Kidney epithelial cell (primary cell): Measurements from ENCODE around the gene AOC2. TPM values are rescaled to one million over a fixed set of nuclear protein-coding genes. Genes with fewer than 3 reads are reported as not detected.
"Not testable (repeated sequence)": the region's sequence is repeated elsewhere in the genome, so short reads cannot be mapped to it uniquely, and the experiment has no call there.

Experiments used
- DNase-seq: peaks from one replicate; pipeline ENCODE4 v3.0.0-alpha.2; 2010; ENCODE audit warnings: low read depth
- H3K27me3 ChIP-seq: 2 replicates; pipeline ENCODE4 v1.6.0; 2011; ENCODE audit warnings: low read length; ENCODE audit not compliant: control insufficient read depth, insufficient read depth
- H3K36me3 ChIP-seq: 2 replicates; pipeline ENCODE4 v1.5.1; 2011; ENCODE audit warnings: low read length; ENCODE audit not compliant: control insufficient read depth, insufficient read depth
- H3K4me3 ChIP-seq: 2 replicates; pipeline ENCODE4 v1.5.1; 2011; ENCODE audit warnings: low read depth, mild to moderate bottlenecking, control low read depth, low read length
- CTCF ChIP-seq: IDR thresholded peaks from 2 replicates; pipeline ENCODE4 v1.5.1; 2011; ENCODE audit warnings: mild to moderate bottlenecking, moderate library complexity, low read length, control low read depth, inconsistent platforms; ENCODE audit not compliant: insufficient read depth, poor library complexity, severe bottlenecking
- total RNA-seq: library from RNA; depleted of rRNA; stranded (reverse); fragments of >200 nt; gene quantifications from 2 replicates; pipeline ENCODE4 v1.2.3, GENCODE V29; 2015

The AOC2 gene
- total RNA-seq, 1 donor from 2014 or later, result 3.7 TPM

- Histone ChIP-seq H3K27me3 (peaks cover 2% of the 10 kb centered on the region), H3K36me3 (no peaks in the 10 kb centered on the region), H3K4me3 (no peak overlapping the region)
- DNase-seq, result no peak
- no peak for TF ChIP-seq CTCF
These were observed 22.5 kb downstream of the AOC2 start for GRCh38 chr17:42866631-42867575.

- not testable (repeated sequence) for H3K36me3 ChIP-seq, H3K4me3 ChIP-seq, DNase-seq, H3K27me3 ChIP-seq
These were observed 23.4 kb downstream of the AOC2 start for GRCh38 chr17:42867694-42868261.

GRCh38 chr17:42868338-42868737, 24.0 kb downstream of the AOC2 start:
- H3K27me3 ChIP-seq, result peaks cover 2% of the 10 kb centered on the region
- no peak for DNase-seq
- TF ChIP-seq CTCF, result no peak
- H3K36me3 ChIP-seq, result no peaks in the 10 kb centered on the region
- no peak overlapping the region for H3K4me3 ChIP-seq

- Histone ChIP-seq H3K36me3 (no peaks in the 10 kb centered on the region), H3K27me3 (peaks cover 2% of the 10 kb centered on the region)
- no peak for TF ChIP-seq CTCF
These were observed 27.3 kb downstream of the AOC2 start for GRCh38 chr17:42871647-42872046.

GRCh38 chr17:42872251-42872965, 28.0 kb downstream of the AOC2 start:
- no peak for DNase-seq
- Histone ChIP-seq H3K27me3 (peaks cover 8% of the 10 kb centered on the region), H3K36me3 (no peaks in the 10 kb centered on the region), H3K4me3 (no peak overlapping the region)
- TF ChIP-seq CTCF, result no peak

More at GRCh38 chr17:42871647-42872046, 27.3 kb downstream of the AOC2 start:
- H3K4me3 ChIP-seq, result no peak overlapping the region
- no peak for DNase-seq

GRCh38 chr17:42873315-42873714, 28.9 kb downstream of the AOC2 start:
- DNase-seq, result no peak
- H3K36me3 ChIP-seq, result no peaks in the 10 kb centered on the region
- no peak for TF ChIP-seq CTCF
- no peak overlapping the region for H3K4me3 ChIP-seq
- H3K27me3 ChIP-seq, result peaks cover 15% of the 10 kb centered on the region

GRCh38 chr17:42873932-42874695, 29.7 kb downstream of the AOC2 start:
- not testable (repeated sequence) for DNase-seq

More at GRCh38 chr17:42873932-42874695, 29.7 kb downstream of the AOC2 start:
- H3K4me3 ChIP-seq, H3K36me3 ChIP-seq: not testable (repeated sequence)
- H3K27me3 ChIP-seq, result peaks cover 20% of the 10 kb centered on the region
